ENCODE results near the gene PLXNC1.

The PLXNC1 gene

DNA sequence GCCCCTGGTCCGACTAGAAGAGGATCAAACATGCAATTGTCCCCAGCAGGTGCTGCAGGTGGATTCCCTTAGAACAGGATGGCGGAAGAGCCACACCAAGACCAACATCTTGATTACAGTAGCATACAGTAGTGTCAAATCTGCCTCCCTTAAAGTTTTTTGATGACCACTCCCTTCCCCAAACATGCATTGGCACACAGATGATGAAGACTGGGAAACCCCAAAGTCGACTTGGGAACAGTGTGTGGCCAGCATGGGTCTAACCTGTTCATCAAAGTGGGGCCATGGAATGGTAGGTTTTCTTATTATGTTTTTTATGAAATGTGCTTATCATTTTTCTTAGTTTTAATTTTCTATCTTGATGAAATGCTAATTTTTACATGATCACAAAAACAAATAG lies 8.8 kb downstream of the PLXNC1 start:
- no peak for TF ChIP-seq GABPA (IDR thresholded peaks at IDR 0.05; ENCODE audit: low read depth)
- no peak for TF ChIP-seq POLR2AphosphoS5 (IDR thresholded peaks at IDR 0.05; ENCODE audit: low read depth)
- no peak for TF ChIP-seq SPI1 (IDR thresholded peaks at IDR 0.05; ENCODE audit: borderline replicate concordance, low read depth)
- TF ChIP-seq, protein P1, sequence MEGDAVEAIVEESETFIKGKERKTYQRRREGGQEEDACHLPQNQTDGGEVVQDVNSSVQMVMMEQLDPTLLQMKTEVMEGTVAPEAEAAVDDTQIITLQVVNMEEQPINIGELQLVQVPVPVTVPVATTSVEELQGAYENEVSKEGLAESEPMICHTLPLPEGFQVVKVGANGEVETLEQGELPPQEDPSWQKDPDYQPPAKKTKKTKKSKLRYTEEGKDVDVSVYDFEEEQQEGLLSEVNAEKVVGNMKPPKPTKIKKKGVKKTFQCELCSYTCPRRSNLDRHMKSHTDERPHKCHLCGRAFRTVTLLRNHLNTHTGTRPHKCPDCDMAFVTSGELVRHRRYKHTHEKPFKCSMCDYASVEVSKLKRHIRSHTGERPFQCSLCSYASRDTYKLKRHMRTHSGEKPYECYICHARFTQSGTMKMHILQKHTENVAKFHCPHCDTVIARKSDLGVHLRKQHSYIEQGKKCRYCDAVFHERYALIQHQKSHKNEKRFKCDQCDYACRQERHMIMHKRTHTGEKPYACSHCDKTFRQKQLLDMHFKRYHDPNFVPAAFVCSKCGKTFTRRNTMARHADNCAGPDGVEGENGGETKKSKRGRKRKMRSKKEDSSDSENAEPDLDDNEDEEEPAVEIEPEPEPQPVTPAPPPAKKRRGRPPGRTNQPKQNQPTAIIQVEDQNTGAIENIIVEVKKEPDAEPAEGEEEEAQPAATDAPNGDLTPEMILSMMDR (IDR thresholded peaks at IDR 0.05; ENCODE audit: insufficient read depth, low read length) = no peak
- TF ChIP-seq, protein P2, sequence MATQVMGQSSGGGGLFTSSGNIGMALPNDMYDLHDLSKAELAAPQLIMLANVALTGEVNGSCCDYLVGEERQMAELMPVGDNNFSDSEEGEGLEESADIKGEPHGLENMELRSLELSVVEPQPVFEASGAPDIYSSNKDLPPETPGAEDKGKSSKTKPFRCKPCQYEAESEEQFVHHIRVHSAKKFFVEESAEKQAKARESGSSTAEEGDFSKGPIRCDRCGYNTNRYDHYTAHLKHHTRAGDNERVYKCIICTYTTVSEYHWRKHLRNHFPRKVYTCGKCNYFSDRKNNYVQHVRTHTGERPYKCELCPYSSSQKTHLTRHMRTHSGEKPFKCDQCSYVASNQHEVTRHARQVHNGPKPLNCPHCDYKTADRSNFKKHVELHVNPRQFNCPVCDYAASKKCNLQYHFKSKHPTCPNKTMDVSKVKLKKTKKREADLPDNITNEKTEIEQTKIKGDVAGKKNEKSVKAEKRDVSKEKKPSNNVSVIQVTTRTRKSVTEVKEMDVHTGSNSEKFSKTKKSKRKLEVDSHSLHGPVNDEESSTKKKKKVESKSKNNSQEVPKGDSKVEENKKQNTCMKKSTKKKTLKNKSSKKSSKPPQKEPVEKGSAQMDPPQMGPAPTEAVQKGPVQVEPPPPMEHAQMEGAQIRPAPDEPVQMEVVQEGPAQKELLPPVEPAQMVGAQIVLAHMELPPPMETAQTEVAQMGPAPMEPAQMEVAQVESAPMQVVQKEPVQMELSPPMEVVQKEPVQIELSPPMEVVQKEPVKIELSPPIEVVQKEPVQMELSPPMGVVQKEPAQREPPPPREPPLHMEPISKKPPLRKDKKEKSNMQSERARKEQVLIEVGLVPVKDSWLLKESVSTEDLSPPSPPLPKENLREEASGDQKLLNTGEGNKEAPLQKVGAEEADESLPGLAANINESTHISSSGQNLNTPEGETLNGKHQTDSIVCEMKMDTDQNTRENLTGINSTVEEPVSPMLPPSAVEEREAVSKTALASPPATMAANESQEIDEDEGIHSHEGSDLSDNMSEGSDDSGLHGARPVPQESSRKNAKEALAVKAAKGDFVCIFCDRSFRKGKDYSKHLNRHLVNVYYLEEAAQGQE (IDR thresholded peaks at IDR 0.05; ENCODE audit: insufficient replicate concordance, low read depth) = no peak
- Histone ChIP-seq H3K27me3 (ENCODE audit: insufficient read depth, poor library complexity, severe bottlenecking) (no peaks in the 10 kb centered on the region), H3K4me3 (replicated peaks; ENCODE audit: insufficient read depth, low read length) (no peak overlapping the region), H3K27ac (replicated peaks) (no peak overlapping the region)
- DNase-seq (ENCODE audit: low read depth in 1 of 2, low spot score in 1 of 2) = no peak

DNA sequence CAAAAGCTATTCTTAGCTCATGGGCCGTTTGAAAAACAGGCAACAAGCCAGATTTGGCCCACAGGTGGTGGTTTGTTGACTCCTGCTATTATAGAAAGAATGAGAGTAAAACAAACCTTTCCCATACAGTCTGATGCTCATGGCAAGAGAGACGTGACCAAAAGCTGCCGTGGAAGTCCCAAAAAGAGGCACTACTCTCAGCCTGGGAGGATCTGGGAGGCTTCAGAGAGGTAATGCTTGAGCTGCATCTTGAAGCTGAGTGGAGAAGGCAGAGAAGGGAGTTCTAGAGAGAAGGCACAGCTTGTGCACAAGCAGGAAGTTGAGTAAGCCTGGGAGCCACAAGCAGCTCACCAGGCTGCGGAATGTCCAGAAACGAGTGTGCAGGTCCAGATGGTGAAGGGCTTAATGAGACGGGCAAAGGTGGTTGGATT lies 9.6 kb downstream of the PLXNC1 start:
- TF ChIP-seq POLR2AphosphoS5 (IDR thresholded peaks at IDR 0.05; ENCODE audit: low read depth) = peak; percentile 45; the same call in 1 of the 2 replicates
- TF ChIP-seq, protein P1 (IDR thresholded peaks at IDR 0.05; ENCODE audit: insufficient read depth, low read length) = no peak
- no peak overlapping the region for H3K4me3 ChIP-seq (replicated peaks; ENCODE audit: insufficient read depth, low read length)
- DNase-seq (ENCODE audit: low read depth in 1 of 2, low spot score in 1 of 2) = peak in 1 of 2 experiments; percentile 65
- no peaks in the 10 kb centered on the region for H3K27me3 ChIP-seq (ENCODE audit: insufficient read depth, poor library complexity, severe bottlenecking)
- H3K27ac ChIP-seq (replicated peaks) = no peak overlapping the region

DNA sequence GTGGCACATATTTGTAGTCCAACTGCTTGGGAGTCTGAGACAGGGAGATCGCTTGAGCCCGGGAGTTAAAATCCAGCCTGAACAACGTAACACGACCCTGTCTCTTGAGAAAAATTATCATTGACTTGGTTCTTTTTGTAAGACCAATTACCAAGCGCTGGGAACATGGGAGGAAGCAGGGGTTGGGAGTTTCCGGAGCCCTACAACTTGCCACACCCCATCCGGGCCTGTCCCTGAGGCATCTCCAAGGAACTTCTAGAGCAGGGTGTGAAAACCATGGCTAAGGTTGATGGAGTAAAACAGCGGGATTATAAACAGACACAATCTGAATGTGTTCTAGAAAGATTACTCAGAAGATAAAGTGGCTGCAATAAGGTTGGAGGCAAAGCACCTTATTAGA lies 10.3 kb downstream of the PLXNC1 start:
- Histone ChIP-seq H3K27me3 (ENCODE audit: insufficient read depth, poor library complexity, severe bottlenecking) (no peaks in the 10 kb centered on the region), H3K4me3 (replicated peaks; ENCODE audit: insufficient read depth, low read length) (no peak overlapping the region), H3K27ac (replicated peaks) (no peak overlapping the region)
- TF ChIP-seq SPI1 (IDR thresholded peaks at IDR 0.05; ENCODE audit: borderline replicate concordance, low read depth) = no peak
- no peak for TF ChIP-seq GABPA (IDR thresholded peaks at IDR 0.05; ENCODE audit: low read depth)
- DNase-seq (ENCODE audit: low read depth in 1 of 2, low spot score in 1 of 2) = no peak

DNA sequence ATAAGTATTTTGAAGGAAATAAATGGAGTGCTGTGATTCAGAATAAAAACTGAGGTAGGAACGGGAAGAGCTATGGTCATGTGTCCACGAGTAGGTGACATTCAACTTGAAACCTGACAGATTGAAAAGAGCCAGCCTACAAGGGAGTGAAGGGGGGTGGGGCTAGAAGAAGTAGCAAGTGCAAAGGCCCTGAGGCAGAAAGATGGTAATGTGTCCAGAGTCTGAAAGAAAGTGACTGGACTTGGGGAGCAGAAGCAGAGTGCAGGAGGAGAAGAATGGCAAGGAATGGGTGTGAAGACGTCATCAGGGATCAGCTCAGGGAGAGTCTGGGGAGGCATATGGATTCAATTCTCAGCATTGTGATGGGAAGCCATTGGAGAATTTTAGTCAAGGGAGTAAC lies 13.7 kb downstream of the PLXNC1 start:
- Histone ChIP-seq H3K27ac (replicated peaks) (no peak overlapping the region), H3K4me3 (replicated peaks; ENCODE audit: insufficient read depth, low read length) (no peak overlapping the region), H3K27me3 (ENCODE audit: insufficient read depth, poor library complexity, severe bottlenecking) (no peaks in the 10 kb centered on the region)
- TF ChIP-seq POLR2AphosphoS5 (IDR thresholded peaks at IDR 0.05; ENCODE audit: low read depth) = no peak
- TF ChIP-seq SPI1 (IDR thresholded peaks at IDR 0.05; ENCODE audit: borderline replicate concordance, low read depth) = no peak
- TF ChIP-seq, protein P2 (IDR thresholded peaks at IDR 0.05; ENCODE audit: insufficient replicate concordance, low read depth) = no peak
- TF ChIP-seq, protein P1 (IDR thresholded peaks at IDR 0.05; ENCODE audit: insufficient read depth, low read length) = no peak
- TF ChIP-seq GABPA (IDR thresholded peaks at IDR 0.05; ENCODE audit: low read depth) = no peak
- no peak for DNase-seq (ENCODE audit: low read depth in 1 of 2, low spot score in 1 of 2)

All from HL-60 (cell line).